ENCODE results near the gene TRAPPC5. TPM values are rescaled to one million over a fixed set of nuclear protein-coding genes. Genes with fewer than 3 reads are reported as not detected.

Gene TRAPPC5
- total and polyA plus RNA-seq, 8 donors, result 4.5 to 203 (median 18.8) TPM

GRCh38 chr19:7718668-7719067, 38.0 kb downstream of the TRAPPC5 start:
- H3K9me3 ChIP-seq, result peaks cover 0 to 16% (median 5%) of the 10 kb centered on the region in 4 donors
- H3K4me3 ChIP-seq, result no peak overlapping the region
- no peak overlapping the region for H3K27ac ChIP-seq
- H3K4me1 ChIP-seq, result no peaks in the 10 kb centered on the region
- H3K27me3 ChIP-seq, result peaks cover 0 to 37% (median 0%) of the 10 kb centered on the region in 3 donors
- WGBS, 5 donors, result 47 to 72% (median 56%) methylated on average over 8 of the region's 8 CpGs
- intact Hi-C loops (cut with DNase I; ENCODE audit: low total_unique reads), result no loop called here
- no peaks in the 10 kb centered on the region for H3K36me3 ChIP-seq
- no peak for TF ChIP-seq CTCF (IDR thresholded peaks at IDR 0.05)
- no peak for TF ChIP-seq EP300 (IDR thresholded peaks at IDR 0.05)
- TF ChIP-seq POLR2A (IDR thresholded peaks at IDR 0.05), result no peak
- TF ChIP-seq POLR2AphosphoS5 (IDR thresholded peaks at IDR 0.05), result no peak
- DNase-seq, result no peak

- intact Hi-C loops (cut with DNase I; ENCODE audit: low total_unique reads), result no loop called here
- DNase-seq, result no peak
- no peak for TF ChIP-seq POLR2A (IDR thresholded peaks at IDR 0.05)
- TF ChIP-seq POLR2AphosphoS5 (IDR thresholded peaks at IDR 0.05), result no peak
- no peak for TF ChIP-seq CTCF (IDR thresholded peaks at IDR 0.05)
- TF ChIP-seq EP300 (IDR thresholded peaks at IDR 0.05), result no peak
- Histone ChIP-seq H3K4me1 (no peaks in the 10 kb centered on the region), H3K9me3 (peaks cover 0 to 16% (median 4%) of the 10 kb centered on the region in 4 donors), H3K27me3 (peaks cover 0 to 51% (median 0%) of the 10 kb centered on the region in 3 donors), H3K36me3 (no peaks in the 10 kb centered on the region), H3K4me3 (no peak overlapping the region), H3K27ac (no peak overlapping the region)
- WGBS, 5 donors, result 54 to 75% (median 72%) methylated on average over 6 of the region's 6 CpGs
Measured at GRCh38 chr19:7720351-7720750, 39.7 kb downstream of the TRAPPC5 start.

- no peaks in the 10 kb centered on the region for H3K36me3 ChIP-seq
- no peak for DNase-seq
- no peak overlapping the region for H3K4me3 ChIP-seq
- intact Hi-C loops (cut with DNase I; ENCODE audit: low total_unique reads), result no loop called here
- H3K27me3 ChIP-seq, result peaks cover 0 to 58% (median 0%) of the 10 kb centered on the region in 3 donors
- H3K9me3 ChIP-seq, result peaks cover 0 to 7% (median 0%) of the 10 kb centered on the region in 4 donors
- 22 to 42% (median 31%) methylated on average over 3 to 5 of the region's 5 CpGs for WGBS, 5 donors
- no peak overlapping the region for H3K27ac ChIP-seq
- no peaks in the 10 kb centered on the region for H3K4me1 ChIP-seq
- no peak for TF ChIP-seq POLR2AphosphoS5 (IDR thresholded peaks at IDR 0.05)
- no peak for TF ChIP-seq POLR2A (IDR thresholded peaks at IDR 0.05)
- TF ChIP-seq CTCF (IDR thresholded peaks at IDR 0.05), result no peak
- TF ChIP-seq EP300 (IDR thresholded peaks at IDR 0.05), result no peak
Measured at GRCh38 chr19:7722231-7722651, 41.6 kb downstream of the TRAPPC5 start.

- intact Hi-C loops (cut with DNase I; ENCODE audit: low total_unique reads), result no loop called here
- peaks cover 0 to 17% (median 9%) of the 10 kb centered on the region in 4 donors for H3K4me1 ChIP-seq
- H3K4me3 ChIP-seq, result no peak overlapping the region
- H3K27ac ChIP-seq, result no peak overlapping the region
- WGBS, 5 donors, result 41 to 69% (median 47%) methylated on average over 2 of the region's 2 CpGs
- DNase-seq, result no peak
- no peaks in the 10 kb centered on the region for H3K36me3 ChIP-seq
- H3K27me3 ChIP-seq, result peaks cover 12 to 77% (median 26%) of the 10 kb centered on the region in 3 donors
- TF ChIP-seq CTCF (IDR thresholded peaks at IDR 0.05), result no peak
- no peak for TF ChIP-seq POLR2A (IDR thresholded peaks at IDR 0.05)
- no peak for TF ChIP-seq EP300 (IDR thresholded peaks at IDR 0.05)
- no peak for TF ChIP-seq POLR2AphosphoS5 (IDR thresholded peaks at IDR 0.05)
- H3K9me3 ChIP-seq, result no peaks in the 10 kb centered on the region
Measured at GRCh38 chr19:7725791-7726190, 45.2 kb downstream of the TRAPPC5 start.

Data from stomach (tissue), 9 donors.